UCSD-AML1 (cell line): ENCODE data around the gene ESF1.

Experiments
- DNase-seq: peaks from one replicate; lab custom pipeline; 2025; ENCODE audit not compliant: unreplicated experiment; lab: John Stamatoyannopoulos, UW

ESF1 gene

DNA sequence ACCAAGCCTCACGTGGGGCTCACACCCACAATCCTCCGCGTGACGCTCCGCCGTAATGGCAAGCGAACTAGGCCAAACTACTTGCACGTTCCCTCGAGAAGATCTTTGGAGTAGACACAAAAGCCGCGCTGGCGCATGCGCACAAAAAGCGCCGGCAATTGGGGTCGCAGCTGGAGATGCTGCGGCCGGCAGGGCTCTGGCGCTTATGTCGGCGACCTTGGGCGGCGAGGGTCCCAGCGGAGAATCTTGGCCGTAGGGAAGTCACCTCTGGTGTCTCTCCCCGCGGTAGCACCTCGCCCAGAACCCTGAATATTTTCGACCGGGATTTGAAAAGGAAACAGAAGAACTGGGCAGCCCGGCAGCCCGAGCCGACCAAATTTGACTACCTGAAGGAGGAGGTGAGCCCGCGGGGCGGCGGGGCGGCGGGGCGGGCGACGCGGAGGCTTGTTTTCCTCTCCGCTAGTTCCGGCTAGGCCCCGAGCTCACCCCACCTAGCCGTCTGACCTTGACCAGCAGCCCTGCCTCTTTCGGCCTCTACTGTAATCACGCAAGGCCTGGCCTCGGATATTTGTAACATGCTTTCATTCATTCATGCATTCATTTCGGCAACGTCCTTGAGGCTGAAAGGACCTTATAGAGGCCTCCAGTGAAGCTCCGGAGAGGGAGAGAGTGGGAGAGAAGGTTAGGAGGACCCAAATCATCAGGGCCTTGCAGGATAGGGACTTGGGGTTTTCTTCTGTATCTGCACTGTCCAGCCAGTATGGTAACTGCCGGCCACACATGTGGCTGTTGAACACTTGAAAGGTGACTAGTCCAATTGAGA, at the start of gene ESF1, which contains the start of gene NDUFAF5:
Gene ESF1, minus strand, starts transcription at position 27 of the 823 bp plus-strand sequence. CDS start 1,779 bp downstream, outside the sequence.
Gene NDUFAF5, plus strand, starts transcription at position 136 of the 823 bp plus-strand sequence. Its CDS starts 41 bp downstream, at position 177.
- peak; percentile 94 for DNase-seq

DNA sequence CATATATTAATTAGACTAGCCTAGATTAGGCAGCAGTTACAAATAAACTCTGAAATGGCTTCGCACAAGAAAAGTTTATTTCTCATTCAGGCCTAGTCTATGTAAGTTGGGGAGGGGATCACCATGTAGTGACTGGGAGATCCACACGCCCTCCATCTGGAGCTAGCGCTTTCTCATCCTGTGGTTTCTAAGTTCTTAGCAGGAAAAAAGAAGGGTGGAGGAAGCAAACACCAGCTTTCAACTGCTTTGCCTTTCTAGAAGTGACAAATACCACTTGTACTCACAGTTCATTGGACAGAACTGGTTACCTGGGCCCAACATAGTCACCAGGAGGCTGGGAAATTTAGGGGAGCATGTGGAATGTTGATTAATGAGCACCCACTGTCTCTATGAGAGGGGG, 46.8 kb upstream of the ESF1 start:
- DNase-seq = no peak

DNA sequence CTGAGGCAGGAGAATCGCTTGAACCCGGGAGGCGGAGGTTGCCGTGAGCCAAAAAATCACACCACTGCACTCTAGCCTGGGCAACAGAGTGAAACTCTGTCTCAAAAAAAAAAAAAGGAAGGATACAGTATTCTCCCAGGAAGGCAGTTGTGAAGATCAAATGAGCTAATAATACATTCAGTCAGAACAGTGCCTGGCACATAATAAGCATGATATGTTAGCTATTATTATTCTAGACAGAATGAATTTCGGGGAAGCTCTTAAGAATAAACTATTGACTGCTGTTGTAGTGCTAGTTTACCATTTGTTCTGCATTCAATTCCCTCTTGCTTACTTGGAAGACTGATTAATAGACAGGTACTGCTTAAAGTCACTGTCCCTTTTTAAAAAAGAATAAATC, 40.7 kb upstream of the ESF1 start:
- no peak for DNase-seq

DNA sequence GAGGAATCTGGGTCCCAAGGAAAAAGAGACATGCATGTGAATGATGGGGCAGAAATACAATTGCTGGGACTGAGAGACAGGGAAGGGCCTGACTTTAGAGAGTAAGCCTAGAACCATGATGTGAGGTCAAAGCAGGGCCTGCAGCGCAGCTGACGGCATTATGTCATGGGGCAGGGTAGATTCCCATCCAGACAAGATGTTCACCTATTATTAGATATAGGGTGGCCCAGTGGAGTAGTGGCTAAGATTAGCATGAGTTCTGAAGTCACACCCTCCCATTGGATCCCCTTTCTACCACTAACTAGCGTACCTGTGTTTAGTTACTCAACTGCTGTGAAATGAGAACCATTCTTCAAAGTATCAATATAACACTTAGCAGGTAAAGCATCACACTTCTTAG, 39.7 kb upstream of the ESF1 start:
- DNase-seq = no peak

DNA sequence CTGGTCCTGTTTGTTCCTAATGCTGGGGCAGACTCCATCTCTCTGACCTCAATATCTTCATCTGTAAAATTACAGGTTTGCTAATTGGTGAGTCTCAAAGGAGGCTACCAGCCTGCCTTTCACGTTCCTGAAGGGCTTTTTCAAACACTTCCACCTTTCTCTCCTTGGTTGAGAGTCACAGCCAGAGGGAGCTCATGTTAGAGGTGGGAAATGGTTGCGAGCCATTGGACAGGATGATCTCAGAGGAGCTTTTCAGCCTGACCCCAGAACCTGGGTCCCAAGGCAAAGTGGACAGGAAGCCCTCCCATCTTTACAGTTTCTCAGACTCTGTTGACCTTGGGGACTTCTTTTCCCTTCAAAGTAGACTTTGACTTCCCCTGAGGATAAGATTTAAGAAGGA, 37.7 kb upstream of the ESF1 start:
- no peak for DNase-seq

- no peak for DNase-seq
These were observed 37.2 kb upstream of the ESF1 start for GRCh38 chr20:13821876-13822275.

GRCh38 chr20:13819885-13820645, 35.3 kb upstream of the ESF1 start:
- no peak for DNase-seq

- no peak for DNase-seq
These were observed 32.6 kb upstream of the ESF1 start for GRCh38 chr20:13817342-13817741.

DNA sequence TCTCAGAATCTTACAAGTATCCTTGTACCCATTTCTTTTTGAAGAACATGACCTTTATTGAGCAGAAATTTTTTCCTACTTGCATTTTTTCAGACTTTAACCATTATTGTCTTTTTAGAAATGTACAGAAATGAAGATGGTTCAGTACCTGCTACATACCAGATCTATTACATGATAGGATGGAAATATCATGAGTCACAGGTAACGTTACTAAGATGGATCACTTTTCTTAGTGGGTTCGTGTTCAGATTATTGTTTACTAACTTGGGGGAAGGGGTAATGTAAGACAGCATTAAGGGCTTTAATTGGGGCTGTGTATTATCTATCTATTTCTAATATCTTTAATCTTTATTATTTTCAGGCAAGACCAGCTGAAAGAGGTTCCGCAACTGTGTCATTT, 32.0 kb upstream of the ESF1 start:
- no peak for DNase-seq

DNA sequence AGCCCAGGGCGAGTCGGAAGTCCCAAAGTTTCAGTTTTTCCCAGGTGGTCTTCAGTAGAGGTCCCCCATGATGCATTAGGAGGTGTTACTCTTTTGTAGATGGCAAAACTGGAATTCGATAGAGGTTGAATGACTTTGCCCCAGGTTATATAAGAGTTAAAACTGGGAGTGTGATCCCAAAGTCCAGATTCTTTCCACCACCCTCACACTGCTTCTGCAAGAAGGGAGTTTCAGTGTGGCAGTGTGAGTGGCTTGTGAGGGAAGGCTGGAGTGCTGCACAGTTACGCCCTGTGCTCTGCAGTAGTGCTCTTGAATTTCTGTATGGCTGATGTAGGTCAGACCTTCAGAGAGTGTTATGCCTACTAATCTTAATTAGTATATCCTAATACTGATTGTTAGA, 30.0 kb upstream of the ESF1 start:
- DNase-seq = no peak

GRCh38 chr20:13813910-13814309, 29.2 kb upstream of the ESF1 start:
- DNase-seq = no peak

GRCh38 chr20:13810446-13810845, 25.7 kb upstream of the ESF1 start:
- no peak for DNase-seq

DNA sequence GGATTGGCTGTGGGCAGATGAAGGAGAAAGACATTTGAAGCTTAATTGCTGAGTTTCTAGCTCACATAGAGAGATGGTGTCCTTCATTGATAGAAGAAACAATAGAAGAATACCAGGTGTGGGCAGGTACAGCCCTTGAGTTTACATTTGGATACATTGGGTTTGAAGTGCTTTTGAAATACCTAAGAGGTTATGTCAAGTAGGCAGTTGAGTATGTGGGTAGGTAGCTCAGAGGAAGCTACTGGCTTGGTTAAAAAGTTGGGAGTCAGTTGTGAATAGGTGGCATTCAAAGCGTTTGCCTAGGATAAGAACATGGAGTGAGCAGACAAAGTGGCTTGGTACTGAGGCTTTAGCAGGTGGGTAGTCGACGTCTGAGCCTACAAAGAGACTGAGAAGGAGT, 25.1 kb upstream of the ESF1 start:
- DNase-seq = no peak

DNA sequence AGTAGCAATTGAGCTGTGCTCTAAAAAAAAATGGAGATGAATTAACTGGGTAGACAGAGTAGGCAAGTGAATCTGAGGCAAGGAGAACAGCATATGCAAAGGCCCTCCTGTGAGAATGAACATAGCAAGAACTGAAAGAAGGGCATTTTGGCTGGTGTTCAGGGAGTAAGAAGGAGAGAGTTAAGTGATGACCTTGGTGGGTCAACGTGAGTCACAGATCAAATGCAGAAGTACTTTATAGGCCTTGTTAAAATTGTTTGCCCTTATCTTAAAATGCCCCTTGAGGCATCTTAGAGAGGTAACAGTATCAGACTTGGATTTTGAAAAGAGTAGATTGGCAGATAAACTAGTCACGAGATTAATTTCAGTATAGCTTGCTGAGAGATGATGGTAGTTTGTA, 24.7 kb upstream of the ESF1 start:
- no peak for DNase-seq

DNA sequence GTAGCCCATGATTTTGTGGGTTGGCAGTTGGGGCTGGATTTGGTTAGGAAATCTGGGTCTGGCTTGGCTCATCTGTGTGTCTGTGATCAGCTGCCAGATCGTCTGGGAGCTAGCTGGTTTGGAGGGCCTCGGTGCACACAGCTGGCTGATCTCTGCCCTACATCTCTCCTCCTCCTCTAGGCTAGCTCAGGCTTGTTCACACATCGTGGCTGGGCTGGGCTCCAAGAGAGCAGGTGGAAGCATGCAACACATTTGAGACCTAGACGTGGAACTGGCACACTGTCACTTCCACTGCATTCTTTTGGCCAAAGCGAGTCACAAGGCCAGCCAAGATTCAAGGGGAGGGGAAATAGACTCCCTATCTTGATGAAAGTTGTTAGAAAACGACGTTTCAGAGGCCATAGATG, 16.0 kb upstream of the ESF1 start:
- DNase-seq = no peak

GRCh38 chr20:13799974-13800373, 15.3 kb upstream of the ESF1 start:
- no peak for DNase-seq

- no peak for DNase-seq
These were observed 14.3 kb upstream of the ESF1 start for GRCh38 chr20:13799040-13799439.

GRCh38 chr20:13794667-13795066, 9.9 kb upstream of the ESF1 start:
- no peak for DNase-seq

- DNase-seq = no peak
These were observed 8.3 kb upstream of the ESF1 start for GRCh38 chr20:13793001-13793400.

GRCh38 chr20:13791540-13792459, 7.1 kb upstream of the ESF1 start:
- DNase-seq = no peak

DNA sequence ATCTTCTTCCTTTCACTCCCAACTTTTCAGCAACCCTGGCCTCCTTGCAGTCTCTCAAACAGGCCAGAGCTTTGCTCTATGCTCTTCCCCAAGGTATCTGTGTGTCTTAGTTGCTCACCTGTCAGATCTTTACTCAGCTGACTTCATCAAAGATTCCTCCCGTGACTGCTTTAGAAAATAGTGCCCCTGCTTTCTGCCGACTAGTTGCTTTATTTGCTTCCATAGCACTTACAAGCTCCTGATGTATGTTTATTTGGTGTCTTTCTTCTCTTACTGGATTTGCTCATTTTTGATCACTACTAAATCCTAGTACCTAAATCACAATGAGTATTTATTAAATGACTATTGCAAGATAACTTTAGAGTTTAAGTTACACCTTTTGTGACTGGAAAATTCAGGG, 6.0 kb upstream of the ESF1 start:
- no peak for DNase-seq
